KG1 (cell line): ENCODE data around the gene STH.
"Not testable (repeated sequence)": the region's sequence is repeated elsewhere in the genome, so short reads cannot be mapped to it uniquely, and the experiment has no call there.

Experiments used
- DNase-seq: peaks from one replicate; lab custom pipeline; 2025; lab: John Stamatoyannopoulos, UW

The STH gene

DNA sequence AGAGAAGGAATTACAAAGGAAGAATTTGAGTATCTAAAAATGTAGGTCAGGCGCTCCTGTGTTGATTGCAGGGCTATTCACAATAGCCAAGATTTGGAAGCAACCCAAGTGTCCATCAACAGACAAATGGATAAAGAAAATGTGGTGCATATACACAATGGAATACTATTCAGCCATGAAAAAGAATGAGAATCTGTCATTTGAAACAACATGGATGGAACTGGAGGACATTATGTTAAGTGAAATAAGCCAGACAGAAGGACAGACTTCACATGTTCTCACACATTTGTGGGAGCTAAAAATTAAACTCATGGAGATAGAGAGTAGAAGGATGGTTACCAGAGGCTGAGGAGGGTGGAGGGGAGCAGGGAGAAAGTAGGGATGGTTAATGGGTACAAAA lies 7.0 kb downstream of the STH start:
- DNase-seq, result not testable (repeated sequence)

DNA sequence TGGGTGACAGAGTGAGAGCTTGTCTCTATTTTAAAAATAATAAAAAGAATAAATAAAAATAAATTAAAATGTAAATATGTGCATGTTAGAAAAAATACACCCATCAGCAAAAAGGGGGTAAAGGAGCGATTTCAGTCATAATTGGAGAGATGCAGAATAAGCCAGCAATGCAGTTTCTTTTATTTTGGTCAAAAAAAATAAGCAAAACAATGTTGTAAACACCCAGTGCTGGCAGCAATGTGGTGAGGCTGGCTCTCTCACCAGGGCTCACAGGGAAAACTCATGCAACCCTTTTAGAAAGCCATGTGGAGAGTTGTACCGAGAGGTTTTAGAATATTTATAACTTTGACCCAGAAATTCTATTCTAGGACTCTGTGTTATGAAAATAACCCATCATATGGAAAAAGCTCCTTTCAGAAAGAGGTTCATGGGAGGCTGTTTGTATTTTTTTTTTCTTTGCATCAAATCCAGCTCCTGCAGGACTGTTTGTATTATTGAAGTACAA lies 8.5 kb downstream of the STH start:
- no peak for DNase-seq

DNA sequence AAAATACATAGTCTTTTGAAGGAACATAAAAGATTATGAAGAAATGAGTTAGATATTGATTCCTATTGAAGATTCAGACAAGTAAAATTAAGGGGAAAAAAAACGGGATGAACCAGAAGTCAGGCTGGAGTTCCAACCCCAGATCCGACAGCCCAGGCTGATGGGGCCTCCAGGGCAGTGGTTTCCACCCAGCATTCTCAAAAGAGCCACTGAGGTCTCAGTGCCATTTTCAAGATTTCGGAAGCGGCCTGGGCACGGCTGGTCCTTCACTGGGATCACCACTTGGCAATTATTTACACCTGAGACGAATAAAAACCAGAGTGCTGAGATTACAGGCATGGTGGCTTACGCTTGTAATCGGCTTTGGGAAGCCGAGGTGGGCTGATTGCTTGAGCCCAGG lies 9.5 kb downstream of the STH start:
- no peak for DNase-seq

GRCh38 chr17:46009681-46010596 lies 10.9 kb downstream of the STH start:
- no peak for DNase-seq

- no peak for DNase-seq
These were observed 11.6 kb downstream of the STH start for GRCh38 chr17:46010597-46011186.

DNA sequence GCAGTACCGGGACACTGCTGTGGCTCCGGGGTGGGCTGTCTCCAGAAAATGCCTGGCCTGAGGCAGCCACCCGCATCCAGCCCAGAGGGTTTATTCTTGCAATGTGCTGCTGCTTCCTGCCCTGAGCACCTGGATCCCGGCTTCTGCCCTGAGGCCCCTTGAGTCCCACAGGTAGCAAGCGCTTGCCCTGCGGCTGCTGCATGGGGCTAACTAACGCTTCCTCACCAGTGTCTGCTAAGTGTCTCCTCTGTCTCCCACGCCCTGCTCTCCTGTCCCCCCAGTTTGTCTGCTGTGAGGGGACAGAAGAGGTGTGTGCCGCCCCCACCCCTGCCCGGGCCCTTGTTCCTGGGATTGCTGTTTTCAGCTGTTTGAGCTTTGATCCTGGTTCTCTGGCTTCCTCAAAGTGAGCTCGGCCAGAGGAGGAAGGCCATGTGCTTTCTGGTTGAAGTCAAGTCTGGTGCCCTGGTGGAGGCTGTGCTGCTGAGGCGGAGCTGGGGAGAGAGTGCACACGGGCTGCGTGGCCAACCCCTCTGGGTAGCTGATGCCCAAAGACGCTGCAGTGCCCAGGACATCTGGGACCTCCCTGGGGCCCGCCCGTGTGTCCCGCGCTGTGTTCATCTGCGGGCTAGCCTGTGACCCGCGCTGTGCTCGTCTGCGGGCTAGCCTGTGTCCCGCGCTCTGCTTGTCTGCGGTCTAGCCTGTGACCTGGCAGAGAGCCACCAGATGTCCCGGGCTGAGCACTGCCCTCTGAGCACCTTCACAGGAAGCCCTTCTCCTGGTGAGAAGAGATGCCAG lies 12.9 kb downstream of the STH start:
- no peak for DNase-seq

GRCh38 chr17:46012506-46013079 lies 13.5 kb downstream of the STH start:
- no peak for DNase-seq

- no peak for DNase-seq
These were observed 14.1 kb downstream of the STH start for GRCh38 chr17:46013127-46013501.

DNA sequence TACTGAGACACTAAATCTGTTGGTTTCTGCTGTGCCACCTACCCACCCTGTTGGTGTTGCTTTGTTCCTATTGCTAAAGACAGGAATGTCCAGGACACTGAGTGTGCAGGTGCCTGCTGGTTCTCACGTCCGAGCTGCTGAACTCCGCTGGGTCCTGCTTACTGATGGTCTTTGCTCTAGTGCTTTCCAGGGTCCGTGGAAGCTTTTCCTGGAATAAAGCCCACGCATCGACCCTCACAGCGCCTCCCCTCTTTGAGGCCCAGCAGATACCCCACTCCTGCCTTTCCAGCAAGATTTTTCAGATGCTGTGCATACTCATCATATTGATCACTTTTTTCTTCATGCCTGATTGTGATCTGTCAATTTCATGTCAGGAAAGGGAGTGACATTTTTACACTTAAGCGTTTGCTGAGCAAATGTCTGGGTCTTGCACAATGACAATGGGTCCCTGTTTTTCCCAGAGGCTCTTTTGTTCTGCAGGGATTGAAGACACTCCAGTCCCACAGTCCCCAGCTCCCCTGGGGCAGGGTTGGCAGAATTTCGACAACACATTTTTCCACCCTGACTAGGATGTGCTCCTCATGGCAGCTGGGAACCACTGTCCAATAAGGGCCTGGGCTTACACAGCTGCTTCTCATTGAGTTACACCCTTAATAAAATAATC lies 14.6 kb downstream of the STH start:
- no peak for DNase-seq

GRCh38 chr17:46019408-46019925 lies 20.4 kb downstream of the STH start:
- not testable (repeated sequence) for DNase-seq

DNA sequence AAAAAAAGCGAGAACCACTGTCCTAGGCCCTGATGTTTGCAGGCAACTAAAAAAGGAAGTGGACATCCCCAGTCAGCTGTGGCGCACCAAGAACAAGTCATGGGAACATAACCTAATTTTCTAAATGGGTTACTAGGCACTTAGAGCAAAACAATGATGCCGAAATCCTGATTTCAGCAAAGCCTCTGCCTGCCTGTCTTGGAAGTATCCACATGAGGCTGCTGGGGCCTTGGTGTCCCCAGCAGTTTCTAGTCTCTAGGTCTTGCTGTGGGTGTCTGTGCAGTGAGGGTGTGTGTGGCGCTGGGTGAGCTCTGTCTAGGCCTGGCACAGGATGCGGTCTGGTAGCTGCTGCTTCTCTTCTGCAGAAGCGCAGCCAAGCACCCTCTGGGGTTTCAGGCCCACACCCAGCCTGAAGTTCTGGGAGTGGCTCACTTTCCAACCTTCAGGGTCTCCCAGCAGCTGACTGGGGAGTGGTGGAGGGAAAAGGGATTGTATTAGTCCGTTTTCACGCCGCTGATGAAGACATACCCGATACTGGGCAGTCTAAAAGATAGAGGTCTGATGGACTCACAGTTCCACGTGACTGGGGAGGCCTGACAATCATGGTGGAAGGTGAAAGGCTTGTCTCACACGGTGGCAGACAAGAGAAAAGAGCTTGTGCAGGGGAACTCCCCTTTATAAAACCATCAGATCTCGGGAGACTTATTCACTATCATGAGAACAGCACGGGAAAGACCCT lies 21.1 kb downstream of the STH start:
- no peak for DNase-seq

DNA sequence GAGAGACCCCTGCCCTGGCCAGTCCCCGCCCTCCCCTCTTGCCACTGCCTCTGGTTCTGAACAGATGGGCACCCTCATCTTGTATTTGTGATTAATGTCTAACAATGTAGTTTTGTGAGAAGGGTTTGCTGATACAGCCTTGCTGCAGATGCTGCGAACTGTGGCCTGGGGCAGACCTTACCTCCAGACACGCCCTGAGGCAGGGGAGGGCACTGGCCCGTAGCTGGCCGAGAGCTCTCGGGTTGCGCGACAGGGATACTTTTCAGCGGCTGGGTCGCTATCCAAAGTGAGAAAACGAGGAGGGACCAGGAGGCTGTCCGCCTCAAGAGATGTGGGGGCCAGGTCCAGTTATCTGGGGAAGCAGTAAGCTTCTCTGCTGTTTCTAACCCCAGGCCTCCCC lies 21.9 kb downstream of the STH start:
- DNase-seq, result no peak

GRCh38 chr17:46023366-46023765 lies 24.3 kb downstream of the STH start:
- DNase-seq, result not testable (repeated sequence)

- DNase-seq, result no peak
These were observed 24.8 kb downstream of the STH start for GRCh38 chr17:46023783-46024388.

DNA sequence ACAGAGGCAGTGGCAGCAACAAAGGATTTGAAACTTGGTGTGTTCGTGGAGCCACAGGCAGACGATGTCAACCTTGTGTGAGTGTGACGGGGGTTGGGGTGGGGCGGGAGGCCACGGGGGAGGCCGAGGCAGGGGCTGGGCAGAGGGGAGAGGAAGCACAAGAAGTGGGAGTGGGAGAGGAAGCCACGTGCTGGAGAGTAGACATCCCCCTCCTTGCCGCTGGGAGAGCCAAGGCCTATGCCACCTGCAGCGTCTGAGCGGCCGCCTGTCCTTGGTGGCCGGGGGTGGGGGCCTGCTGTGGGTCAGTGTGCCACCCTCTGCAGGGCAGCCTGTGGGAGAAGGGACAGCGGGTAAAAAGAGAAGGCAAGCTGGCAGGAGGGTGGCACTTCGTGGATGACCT lies 25.5 kb downstream of the STH start:
- DNase-seq, result no peak

GRCh38 chr17:46025060-46025459 lies 26.0 kb downstream of the STH start:
- DNase-seq, result no peak

GRCh38 chr17:46025510-46026165 lies 26.6 kb downstream of the STH start:
- DNase-seq, result no peak

DNA sequence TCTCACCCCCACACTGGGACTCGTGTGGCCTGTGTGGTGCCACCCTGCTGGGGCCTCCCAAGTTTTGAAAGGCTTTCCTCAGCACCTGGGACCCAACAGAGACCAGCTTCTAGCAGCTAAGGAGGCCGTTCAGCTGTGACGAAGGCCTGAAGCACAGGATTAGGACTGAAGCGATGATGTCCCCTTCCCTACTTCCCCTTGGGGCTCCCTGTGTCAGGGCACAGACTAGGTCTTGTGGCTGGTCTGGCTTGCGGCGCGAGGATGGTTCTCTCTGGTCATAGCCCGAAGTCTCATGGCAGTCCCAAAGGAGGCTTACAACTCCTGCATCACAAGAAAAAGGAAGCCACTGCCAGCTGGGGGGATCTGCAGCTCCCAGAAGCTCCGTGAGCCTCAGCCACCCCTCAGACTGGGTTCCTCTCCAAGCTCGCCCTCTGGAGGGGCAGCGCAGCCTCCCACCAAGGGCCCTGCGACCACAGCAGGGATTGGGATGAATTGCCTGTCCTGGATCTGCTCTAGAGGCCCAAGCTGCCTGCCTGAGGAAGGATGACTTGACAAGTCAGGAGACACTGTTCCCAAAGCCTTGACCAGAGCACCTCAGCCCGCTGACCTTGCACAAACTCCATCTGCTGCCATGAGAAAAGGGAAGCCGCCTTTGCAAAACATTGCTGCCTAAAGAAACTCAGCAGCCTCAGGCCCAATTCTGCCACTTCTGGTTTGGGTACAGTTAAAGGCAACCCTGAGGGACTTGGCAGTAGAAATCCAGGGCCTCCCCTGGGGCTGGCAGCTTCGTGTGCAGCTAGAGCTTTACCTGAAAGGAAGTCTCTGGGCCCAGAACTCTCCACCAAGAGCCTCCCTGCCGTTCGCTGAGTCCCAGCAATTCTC lies 27.4 kb downstream of the STH start:
- no peak for DNase-seq
